Mesenteric fat pad (tissue), 1 donor: ENCODE measurements around the gene LAMC3. TPM values are rescaled to one million over a fixed set of nuclear protein-coding genes. Genes with fewer than 3 reads are reported as not detected.

ENCODE experiments used
- DNase-seq: peaks from one replicate; pipeline ENCODE4 v3.0.0-alpha.2; 2020; ENCODE audit warnings: low spot score
- total RNA-seq: library from RNA; stranded (reverse); fragmentation: NEBNext Ultra II Directional; extraction: Animal tissue kit (Norgen Biotek cat#: 25700); gene quantifications from one replicate; pipeline ENCODE4 v1.2.1, GENCODE V29; 2021
- donor health status: DM: yes; HTN: yes; CAD: no.

The LAMC3 gene
- total RNA-seq, 1 donor from 2014 or later: 4.8 TPM

DNA sequence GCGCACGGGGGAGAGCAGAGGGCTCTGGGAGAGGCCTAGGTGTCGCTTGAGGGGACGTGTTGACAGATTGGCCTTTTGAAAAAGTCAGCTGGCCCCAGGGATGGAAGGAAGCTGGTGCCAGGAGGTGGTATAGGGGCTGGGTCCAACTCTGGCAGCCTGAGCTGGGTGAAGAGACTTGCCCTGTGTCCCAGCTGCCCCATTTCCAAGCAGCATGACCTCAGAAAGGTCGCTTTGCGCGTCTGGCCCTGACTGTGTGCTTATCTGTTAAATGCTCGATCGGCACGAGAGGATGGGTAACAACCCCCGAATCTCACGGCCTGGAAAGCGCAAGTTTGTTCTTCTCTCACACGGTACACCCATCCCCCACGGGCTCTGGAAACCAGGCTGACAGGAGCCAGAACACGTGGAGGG, 31.2 kb upstream of the LAMC3 start:
- DNase-seq: no peak

DNA sequence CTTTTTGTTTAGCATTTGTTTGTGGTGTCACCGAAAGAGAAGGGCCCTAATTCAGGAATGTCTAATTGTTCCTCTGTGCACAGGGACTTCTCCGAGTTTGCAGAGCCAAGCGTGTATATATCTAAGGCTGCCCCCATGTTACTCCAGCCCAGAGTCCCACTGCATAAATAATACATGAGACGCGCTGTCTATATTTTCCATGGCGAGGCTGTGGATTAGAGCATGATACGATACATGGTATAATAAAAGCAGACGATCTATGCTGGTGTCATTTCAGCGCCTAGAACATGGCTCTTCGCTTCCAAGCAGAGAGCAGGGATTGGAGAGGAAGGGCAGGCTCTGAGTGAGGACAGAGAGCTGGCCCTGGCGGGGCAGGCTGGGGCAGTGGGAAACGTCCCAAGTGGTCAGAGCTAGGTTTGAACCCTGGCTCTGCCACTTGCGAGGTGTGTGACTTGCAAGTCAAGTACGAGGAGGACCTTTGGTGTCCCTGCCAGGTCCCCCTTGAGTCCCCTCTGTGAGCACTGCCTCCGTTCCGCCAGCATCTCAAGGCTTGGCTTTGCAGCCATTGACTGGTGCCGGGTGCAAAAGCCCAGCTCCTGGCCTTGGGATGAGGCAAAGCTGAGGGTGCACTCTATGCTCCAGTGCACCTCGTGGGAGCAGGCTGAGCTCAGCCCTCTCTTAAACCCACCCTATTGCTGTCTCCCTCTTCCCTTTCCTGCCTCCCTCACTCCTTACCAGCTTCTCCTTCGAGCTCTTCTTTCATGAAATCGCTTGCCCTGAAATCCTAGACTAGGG, 29.2 kb upstream of the LAMC3 start:
- no peak for DNase-seq

DNA sequence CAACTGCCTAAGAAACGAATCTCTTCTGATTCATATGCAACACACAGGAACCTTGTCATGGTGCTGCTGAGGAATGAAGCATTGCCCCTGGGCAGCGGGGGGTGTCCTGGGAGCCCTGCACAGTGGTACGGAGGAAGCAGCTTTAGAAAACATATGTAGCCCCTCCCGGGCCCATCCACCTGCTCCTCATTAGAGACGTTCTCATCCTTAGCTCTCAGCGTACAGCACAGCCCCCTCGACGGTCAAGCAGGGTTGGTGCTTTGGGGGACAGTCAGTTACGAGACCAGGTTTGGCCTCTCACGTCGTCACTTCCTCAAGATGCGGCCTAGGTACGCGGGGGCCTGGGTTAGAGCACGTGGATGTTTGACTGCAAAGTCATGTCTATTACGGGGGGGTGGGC, 28.4 kb upstream of the LAMC3 start:
- no peak for DNase-seq

DNA sequence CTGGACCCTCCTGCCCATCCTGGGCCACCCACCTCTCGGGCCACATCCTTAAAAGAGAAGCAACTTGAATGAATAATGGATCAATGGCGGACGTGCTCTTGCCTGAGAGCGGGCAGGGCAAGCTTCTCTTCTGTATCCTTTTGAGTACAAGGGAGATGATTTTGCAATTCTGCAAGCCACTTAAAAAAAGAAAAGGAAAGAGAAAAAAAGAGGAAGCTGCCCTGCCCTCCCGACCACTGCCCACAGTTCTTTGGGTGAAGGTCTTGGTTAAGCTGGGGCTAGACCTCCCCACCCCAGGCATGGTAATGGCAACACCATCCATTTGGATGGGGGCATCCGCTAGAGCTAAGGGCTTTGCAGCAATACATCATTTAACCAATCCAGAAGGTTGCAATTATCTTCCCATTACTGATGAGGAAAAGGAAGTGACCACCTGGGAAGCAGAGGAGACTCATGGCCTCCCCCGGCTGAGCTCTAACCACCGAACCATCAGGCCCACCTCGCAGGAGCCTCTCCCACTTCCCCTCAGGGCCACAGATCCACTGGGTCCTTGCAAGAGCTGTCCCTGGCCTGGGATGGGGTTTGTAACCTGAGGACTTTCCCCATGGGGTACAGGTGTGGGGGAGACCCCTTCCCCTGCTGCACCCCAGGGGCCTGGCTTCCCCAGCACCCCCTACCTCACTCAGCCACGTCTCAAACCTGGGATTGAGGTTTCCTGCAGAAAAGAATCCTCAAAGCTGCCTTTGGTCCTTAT, 27.8 kb upstream of the LAMC3 start:
- no peak for DNase-seq

DNA sequence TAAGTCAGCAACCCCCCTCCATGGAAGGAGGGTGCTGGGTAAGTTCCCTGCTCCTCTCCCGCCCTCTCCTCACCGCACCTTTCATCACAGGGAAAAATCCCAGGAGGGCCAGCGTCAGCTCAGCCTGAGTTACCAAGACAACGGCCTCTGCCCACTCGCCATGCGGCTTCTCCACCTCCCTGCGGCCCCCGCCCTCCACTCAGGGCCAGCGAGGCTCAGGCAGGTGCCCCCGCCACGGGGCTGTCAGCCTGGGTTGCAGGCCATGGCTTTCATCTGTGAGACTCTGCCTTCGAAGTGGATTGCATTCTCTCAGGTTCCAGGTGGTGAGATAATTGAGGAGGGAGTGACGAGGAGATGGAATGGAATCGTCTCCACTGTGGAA, 27.2 kb upstream of the LAMC3 start:
- no peak for DNase-seq

DNA sequence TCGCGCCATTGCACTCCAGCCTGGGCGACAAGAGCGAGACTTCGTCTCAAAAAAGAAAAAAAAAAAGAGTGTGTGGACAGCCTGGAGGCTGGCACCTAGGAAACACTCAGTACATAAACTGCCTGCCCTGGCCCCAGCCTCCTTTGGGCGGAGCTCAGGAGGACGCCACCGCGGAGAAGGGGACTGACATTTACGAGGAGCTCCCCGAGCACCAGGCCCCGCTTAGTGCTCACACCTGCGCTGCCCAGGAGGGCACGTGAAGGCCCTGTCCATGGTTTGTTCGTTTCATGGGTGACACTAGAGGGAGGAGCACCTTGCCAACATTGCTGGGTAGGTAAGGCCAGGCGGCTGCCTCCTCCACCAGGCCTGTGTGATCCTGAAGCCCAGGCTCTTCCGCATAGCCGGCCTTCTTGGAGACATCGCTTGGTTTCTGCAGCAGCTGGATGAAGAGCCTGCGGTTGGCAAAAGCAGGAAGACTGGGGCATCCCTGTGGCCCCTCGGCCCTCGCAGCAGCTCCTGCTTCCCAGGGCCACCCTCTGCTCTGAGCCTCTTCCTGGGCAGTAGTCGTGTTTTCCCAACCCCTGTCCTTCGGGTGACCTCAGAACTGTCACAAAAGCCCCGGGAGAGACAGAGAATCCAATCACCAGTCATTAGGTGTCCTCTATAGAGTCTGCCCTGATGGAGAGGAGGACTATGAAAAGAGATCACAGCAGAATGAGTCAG, 26.2 kb upstream of the LAMC3 start:
- no peak for DNase-seq

DNA sequence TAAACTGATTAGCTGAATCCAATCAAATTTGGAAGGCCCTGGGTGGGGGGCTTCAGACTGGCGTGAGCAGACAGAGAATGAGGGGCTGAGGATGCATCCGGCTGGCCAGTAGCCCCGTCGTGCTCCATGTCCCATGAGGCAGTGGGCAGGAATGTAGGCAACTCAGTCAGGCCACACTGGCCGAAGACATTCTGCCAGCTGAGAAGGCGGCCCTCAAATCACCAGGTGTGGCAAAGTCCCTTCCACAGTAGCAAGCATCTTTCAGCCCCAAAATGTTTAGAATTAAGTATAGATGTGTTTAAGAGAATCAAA, 25.7 kb upstream of the LAMC3 start:
- no peak for DNase-seq

DNA sequence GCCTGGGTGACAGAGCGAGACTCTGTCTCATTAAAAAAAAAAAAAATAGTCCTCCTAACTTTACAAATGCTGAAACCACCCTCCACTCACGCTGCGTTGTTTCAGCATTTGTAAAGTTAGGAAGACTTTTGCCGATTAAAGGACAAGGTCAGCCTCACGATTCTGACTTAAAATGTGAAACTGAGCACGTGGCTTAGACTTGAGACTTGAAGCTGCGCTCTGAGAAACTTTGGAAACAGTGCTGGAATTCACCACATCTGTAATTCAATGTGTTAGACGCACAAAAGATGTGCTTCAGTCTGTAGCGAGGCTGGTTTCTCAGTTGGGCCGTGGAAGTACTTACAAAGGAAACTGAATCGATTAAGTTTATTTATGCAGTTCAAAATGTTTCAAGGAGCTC, 25.0 kb upstream of the LAMC3 start:
- DNase-seq: no peak

DNA sequence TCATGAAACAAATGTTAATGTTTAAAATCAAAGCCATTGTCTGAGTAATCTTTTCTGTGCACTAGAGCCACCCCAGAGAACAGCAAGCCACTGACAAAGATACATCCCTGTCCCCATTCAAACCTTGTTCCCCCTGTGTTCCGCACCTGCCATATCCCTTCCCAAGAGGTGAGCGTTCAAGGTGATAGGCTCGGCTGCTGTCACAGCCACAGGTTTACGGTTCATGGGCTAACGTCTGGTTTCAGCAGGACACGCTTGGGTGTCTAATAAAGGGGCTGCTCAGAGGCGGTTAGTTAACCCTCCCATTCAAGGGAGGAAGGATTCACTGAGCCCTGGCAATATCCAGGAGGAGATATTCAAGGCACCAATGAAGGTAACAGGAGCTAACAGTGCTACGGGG, 24.5 kb upstream of the LAMC3 start:
- DNase-seq: no peak

DNA sequence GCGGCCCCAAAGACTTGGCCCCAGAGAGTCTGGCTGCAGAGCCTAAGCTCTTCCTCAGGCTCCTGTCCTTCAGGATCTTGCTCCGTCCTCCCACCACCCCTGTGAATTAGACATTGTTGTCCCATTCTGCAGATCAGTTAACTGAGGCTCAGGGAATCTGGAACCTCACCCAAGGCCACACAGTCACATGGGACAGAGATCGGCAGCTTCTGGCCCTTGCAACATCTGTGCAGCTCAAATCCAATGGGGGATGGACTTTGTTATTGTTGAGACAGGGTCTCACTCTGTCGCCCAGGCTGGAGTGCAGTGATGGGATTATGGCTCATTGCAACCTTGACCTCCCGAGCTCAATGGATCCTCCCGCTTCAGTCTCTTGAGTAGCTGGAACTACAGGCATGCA, 23.9 kb upstream of the LAMC3 start:
- no peak for DNase-seq

DNA sequence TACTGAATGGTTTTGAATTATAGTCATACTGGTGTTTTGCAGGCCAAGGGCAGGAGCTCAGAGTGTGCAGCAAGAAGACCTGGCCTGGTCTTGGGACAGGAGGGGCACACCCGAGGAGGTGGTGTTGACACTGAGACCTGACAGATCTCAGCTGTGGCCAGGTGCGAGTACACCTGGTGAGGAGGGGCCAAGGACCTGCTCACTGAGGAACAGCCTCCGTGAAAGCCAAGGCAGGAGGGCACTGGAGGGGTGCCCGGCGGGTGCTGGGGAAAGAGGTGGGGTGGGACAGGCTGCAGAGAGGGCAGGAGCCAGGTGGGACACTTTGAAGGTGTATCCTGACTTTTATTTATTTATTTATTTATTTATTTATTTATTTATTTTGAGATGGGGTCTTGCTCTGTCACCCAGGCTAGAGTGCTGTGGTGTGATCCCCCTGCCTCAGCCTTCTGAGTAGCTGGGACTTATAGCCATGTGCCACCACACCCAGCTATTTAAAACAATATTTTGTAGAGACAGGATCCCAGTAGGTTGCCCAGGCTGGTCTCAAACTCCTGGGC, 23.3 kb upstream of the LAMC3 start:
- DNase-seq: no peak

DNA sequence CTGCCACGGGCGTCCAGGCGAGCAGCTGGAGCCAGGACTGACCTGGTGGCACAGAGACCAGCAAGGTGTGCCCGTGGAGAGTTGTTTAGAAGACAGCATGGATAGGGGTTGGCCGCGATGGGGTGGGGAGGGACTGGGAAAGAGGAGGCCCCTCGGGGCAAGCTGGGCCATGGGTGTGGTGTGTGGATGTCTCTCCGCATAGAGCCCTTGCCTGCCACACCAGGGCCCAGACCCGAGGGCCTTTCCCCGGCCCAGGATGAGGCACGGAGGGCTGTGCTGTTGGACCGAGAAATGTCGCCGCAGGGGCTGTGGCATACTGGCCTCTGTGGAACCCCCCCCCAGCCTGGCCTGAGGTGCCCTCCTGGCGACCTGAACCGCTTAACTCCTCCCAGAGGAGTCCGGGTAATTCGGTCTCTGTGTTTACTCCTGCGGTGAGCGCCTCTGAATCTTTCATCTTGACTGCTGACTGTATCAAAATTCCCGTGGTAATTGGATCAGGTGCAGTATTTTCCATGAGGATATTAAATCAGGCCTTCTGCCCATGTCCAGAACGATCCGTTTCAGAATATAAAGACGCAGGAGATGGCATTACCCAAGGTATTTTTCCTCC, 22.5 kb upstream of the LAMC3 start:
- no peak for DNase-seq

DNA sequence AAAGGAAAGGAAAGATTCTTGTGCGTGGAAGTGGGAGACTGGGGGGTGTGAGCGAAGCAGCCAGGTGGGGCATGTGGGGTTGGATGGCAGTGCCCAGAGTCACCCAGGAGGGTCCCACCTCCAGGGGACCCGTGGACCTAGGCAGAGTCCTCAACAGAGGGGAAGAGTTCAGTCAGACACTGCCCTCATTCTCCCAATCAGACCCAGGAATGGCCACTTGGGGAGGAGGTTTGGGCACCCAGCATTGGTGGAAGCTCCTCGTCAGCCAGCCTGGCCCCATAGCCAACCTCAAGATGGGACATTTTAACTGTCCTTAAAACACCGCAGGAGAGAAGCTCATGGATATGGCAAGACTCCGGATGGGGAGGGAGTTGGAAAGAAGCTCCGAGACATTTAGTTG, 21.9 kb upstream of the LAMC3 start:
- DNase-seq: no peak

DNA sequence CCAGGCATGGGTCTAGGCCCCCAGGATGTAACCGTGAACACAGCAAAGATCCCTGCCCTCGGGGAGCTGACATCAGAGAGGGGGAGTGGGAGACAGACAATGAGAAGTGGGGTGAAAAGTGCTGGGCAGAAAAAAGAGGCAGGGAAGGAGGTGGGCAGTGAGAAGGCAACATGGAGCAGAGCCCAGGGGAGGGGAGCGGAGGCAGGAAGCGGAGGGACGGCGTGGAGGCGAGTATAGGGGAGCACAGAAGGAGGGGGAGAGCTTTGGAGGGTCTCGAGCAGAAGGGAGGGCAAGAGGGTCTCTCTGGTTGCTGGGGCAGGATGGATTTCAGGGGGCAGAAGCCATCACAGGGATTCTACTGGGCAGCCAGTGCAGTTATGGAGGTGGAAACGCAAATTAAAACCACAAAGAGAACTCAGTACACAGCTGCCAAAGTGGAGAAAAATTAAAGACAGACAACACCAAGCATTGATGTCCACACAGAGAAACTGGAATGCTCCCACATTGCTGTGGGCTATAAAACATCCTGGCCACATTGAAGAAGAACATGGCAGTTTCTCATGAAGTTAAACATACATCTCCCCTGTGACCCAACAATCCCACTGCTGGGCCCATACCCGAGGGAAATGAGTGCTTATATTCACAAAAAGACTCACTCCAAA, 21.1 kb upstream of the LAMC3 start:
- DNase-seq: no peak

DNA sequence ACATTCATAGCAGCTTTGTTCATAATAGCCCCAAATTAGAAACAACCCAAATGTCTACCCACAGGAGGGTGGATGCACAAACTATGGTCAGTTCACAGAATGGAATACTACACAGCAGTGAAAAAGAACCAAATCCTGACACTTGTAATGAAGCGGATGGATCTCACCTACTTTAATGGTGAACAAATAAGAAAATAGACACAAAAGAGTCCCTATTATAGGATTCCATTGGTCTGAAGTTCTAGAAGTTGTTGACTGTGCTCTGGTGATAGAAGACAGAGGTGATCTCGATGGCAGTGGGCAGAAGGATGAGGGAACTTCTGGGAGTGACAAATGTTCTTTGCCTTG, 20.6 kb upstream of the LAMC3 start:
- no peak for DNase-seq

DNA sequence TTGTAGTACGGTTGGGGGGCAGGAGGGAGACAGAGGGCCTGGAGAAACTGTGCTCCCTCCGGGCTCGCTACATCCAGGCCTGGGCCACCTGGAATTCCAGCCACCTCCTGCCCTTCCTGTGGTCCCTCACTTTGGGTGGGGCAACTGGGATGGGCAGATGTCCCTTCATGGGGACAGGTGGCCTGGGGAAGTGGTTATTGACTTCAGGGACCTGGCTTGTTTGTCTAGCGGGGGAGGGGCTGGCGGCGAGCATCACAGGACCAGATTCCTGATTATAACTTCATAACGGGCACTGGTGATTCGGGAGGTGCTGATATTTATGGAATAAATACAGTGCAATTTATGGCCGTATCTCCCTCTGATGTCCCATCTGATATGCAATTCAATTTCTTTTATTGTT, 20.1 kb upstream of the LAMC3 start:
- no peak for DNase-seq

DNA sequence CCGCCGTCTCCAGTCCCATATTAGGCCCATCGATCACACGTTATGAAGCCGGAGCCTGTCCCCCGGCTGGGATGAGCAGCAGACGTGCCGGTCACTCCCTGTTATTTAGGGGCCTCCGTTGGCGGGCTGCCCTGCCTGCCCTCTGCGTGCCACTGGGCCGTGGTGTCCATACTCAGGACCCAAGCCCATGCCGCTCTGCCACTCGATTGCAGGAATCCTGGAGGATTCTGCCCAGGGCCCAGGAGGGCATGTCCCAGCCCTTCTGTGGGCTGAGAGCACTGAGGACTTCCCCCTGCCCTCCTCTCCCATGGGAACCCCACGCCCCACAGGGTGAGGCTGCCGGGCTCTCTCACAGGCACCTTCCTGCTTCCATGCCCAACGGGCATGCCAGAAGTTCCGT, 19.6 kb upstream of the LAMC3 start:
- no peak for DNase-seq

DNA sequence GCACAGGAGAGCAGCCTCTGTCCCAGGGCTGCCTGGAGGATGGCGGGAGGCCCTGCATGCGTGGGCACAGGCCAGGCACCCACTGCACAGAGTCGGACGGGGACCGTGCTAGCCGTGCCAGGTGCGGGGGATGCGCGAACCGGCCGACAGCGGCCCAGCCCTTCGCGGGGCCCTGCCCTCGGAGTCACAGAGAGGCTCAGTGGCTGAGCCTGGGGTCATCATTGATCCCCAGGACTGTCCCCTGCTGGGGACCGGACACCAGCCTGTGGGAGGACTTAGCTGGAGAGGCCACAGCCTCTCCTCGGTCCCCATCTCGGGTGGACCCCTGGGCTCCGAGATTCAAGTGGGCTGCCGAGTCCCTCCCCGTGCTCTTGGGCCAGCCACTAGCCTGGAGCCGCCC, 19.1 kb upstream of the LAMC3 start:
- no peak for DNase-seq

DNA sequence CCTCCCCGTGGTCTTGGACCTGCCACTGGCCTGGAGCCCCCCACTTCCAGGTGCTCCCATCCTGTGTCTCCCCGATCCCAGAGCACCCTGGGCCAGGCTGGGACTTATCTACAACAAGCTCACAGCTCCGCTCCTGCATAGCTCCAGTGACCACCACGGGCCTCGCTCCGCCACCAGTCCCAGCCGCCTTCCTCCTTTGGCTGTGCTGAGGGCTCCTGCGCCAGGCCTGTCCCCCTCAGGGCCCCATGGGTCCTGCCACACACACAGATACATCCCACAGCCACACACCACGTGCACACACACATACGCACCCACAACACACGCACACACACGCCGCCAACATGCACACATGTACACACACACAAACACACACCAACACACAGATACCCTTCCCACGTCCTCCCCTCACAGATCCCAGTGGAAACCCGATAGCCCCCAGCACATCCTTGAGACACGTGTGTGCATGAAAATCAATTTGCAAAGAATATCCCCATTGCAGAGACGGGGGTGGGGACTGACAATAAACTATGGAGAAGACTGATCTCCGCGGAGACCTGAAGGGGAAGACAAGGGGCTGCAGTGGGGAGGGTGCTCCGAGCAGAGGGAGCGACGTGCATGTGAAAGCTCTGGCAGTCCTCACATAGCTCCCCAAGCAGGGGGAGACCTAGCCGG, 18.5 kb upstream of the LAMC3 start:
- no peak for DNase-seq

DNA sequence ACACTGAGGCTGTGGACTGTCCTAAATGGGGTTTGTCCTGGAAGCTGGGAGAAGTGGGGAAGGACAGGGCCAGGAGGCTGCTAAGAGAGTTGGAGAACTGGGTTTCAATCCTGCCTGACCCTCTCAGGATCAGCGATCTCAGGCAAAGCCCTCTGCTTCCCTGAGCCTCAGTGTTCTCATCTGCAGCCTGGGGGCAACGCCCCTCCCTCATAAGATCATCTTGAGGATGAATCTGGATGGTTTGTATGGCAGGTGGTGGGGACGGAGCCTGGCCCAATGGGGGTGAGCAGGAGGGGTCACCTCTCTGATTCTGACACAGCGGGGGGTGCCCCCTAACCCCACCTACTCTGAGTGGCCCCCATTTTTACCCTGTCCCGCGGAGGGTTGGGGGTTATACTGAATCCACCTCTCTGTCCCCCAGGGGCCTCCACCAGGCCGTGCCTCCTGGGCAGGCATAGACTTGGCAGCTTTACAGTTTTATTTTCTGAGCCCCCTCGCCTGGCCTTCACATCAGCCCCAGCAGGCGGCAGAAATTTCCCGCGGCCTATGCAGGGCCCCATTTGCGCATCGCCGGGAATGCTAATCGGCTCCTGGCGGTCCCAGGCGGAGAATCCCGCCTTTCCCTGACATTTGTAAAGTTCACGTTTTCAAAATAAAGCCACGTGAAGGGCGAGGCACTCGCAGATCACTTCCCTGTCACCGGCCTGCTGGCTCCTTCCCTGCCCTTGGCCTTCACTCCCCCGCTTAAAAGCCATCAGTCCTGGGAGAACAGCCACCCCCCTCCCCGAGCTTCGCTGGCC, 17.8 kb upstream of the LAMC3 start:
- DNase-seq: no peak
